CD14-positive monocyte (primary cell): ENCODE data around the gene C1QTNF8. TPM values are rescaled to one million over a fixed set of nuclear protein-coding genes. Genes with fewer than 3 reads are reported as not detected.

Experiments used
- DNase-seq, 3 donors: peaks; one replicate each; pipeline ENCODE4 v3.0.0-alpha.2; 2011 to 2022
- H2AFZ ChIP-seq: 2 replicates; pipeline ENCODE4 v1.6.0; 2012; ENCODE audit warnings: mild to moderate bottlenecking, low read depth, low read length, inconsistent platforms; ENCODE audit not compliant: insufficient read depth, poor library complexity, severe bottlenecking
- H3K27ac ChIP-seq, 2 donors: 1 replicate in 1 of 2; 2 replicates in 1 of 2; pipeline ENCODE4 v1.5.1; 2012 to 2013; ENCODE audit warnings: low read length in 2 of 2, control low read depth in 1 of 2, inconsistent platforms in 1 of 2, low read depth in 1 of 2, mild to moderate bottlenecking in 1 of 2
- H3K27me3 ChIP-seq, 2 donors: one replicate each; pipeline versions ENCODE4 v1.6.0 to v1.6.1; 2011 to 2013; ENCODE audit warnings: low read length in 2 of 2; ENCODE audit not compliant: control insufficient read depth in 2 of 2, insufficient read depth in 2 of 2
- H3K36me3 ChIP-seq, 2 donors: replicated peaks in 1 of 2; 1 replicate in 1 of 2; 2 replicates in 1 of 2; pipeline versions ENCODE4 v1.5.1 to v1.6.1; 2012 to 2013; ENCODE audit warnings: low read length in 2 of 2, control low read depth in 1 of 2, inconsistent platforms in 1 of 2, mild to moderate bottlenecking in 1 of 2; ENCODE audit not compliant: insufficient read depth in 2 of 2, control insufficient read depth in 1 of 2
- H3K4me1 ChIP-seq, 2 donors: 1 replicate in 1 of 2; 2 replicates in 1 of 2; pipeline versions ENCODE4 v1.5.1 to v1.6.1; 2012 to 2013; ENCODE audit warnings: low read length in 2 of 2, control low read depth in 1 of 2, inconsistent platforms in 1 of 2, mild to moderate bottlenecking in 1 of 2, moderate library complexity in 1 of 2; ENCODE audit not compliant: insufficient read depth in 2 of 2, control insufficient read depth in 1 of 2
- H3K4me2 ChIP-seq: replicated peaks from 2 replicates; pipeline ENCODE3; 2012; ENCODE audit warnings: low read length, moderate library complexity, mild to moderate bottlenecking; ENCODE audit not compliant: poor library complexity, severe bottlenecking; ENCODE audit errors: extremely low read depth
- H3K4me3 ChIP-seq, 3 experiments: fragments of 200-600 bp in 1 of 3; sonication (generic) in 1 of 3; replicated peaks in 1 of 3; 1 replicate in 2 of 3; 2 replicates in 1 of 3; pipeline ENCODE4 v1.5.1; 2011 to 2013; ENCODE audit warnings: low read length in 3 of 3, mild to moderate bottlenecking in 3 of 3, control low read depth in 2 of 3, low read depth in 2 of 3, inconsistent platforms in 1 of 3, moderate library complexity in 1 of 3
- H3K79me2 ChIP-seq: 2 replicates; pipeline ENCODE4 v1.6.0; 2012; ENCODE audit warnings: mild to moderate bottlenecking, control low read depth, inconsistent platforms, low read length, moderate library complexity; ENCODE audit not compliant: insufficient read depth
- H3K9ac ChIP-seq: 2 replicates; pipeline ENCODE4 v1.6.0; 2017; ENCODE audit warnings: low read length, mild to moderate bottlenecking; ENCODE audit not compliant: insufficient read depth, poor library complexity, severe bottlenecking
- H3K9me3 ChIP-seq, 2 donors: replicated peaks in 1 of 2; 1 replicate in 1 of 2; 2 replicates in 1 of 2; pipeline versions ENCODE4 v1.5.1 to v1.6.1; 2012 to 2013; ENCODE audit warnings: low read length in 2 of 2, control low read depth in 1 of 2; ENCODE audit not compliant: control insufficient read depth in 1 of 2, insufficient read depth in 1 of 2
- H4K20me1 ChIP-seq: 2 replicates; pipeline ENCODE4 v1.6.0; 2012; ENCODE audit warnings: mild to moderate bottlenecking, low read length, control low read depth, moderate library complexity; ENCODE audit not compliant: insufficient read depth
- H3K27ac Mint-ChIP-seq, 7 donors: one replicate each; pipeline ENCODE4 v1.8.0; 2020; ENCODE audit warnings: mild to moderate bottlenecking in 7 of 7, mixed read lengths in 7 of 7, moderate library complexity in 6 of 7, inconsistent platforms in 2 of 7
- H3K27me3 Mint-ChIP-seq, 3 donors: one replicate each; pipeline ENCODE4 v1.8.0; 2021 to 2022; ENCODE audit warnings: low read depth in 3 of 3, mild to moderate bottlenecking in 3 of 3, mixed read lengths in 3 of 3, moderate library complexity in 3 of 3, inconsistent platforms in 1 of 3
- H3K36me3 Mint-ChIP-seq, 2 donors: one replicate each; pipeline ENCODE4 v1.8.0; 2020; ENCODE audit warnings: mixed read lengths in 2 of 2, inconsistent platforms in 1 of 2, mild to moderate bottlenecking in 1 of 2
- H3K4me1 Mint-ChIP-seq: one replicate; pipeline ENCODE4 v1.8.0; 2020; ENCODE audit warnings: mild to moderate bottlenecking, mixed read lengths
- H3K4me3 Mint-ChIP-seq, 2 donors: one replicate each; pipeline ENCODE4 v1.8.0; 2020; ENCODE audit warnings: mild to moderate bottlenecking in 2 of 2, mixed read lengths in 2 of 2, moderate library complexity in 1 of 2
- H3K9me3 Mint-ChIP-seq, 7 donors: one replicate each; pipeline ENCODE4 v1.8.0; 2020 to 2022; ENCODE audit warnings: mixed read lengths in 7 of 7, mild to moderate bottlenecking in 6 of 7, moderate library complexity in 6 of 7, inconsistent platforms in 2 of 7
- WGBS: methylation state at CpG from one replicate; pipeline ENCODE4 v1.1.5; 2013; ENCODE audit warnings: missing lambda C conversion rate; ENCODE audit not compliant: insufficient coverage; 5-methylcytosine and 5-hydroxymethylcytosine counted together
- intact Hi-C, 2 donors: fragments of 100-400 bp; cut with micrococcal nuclease; formaldehyde crosslinking; loops; one replicate each; pipeline versions ENCODE4 v1.15.0 to v1.15.1; 2023
- polyA plus RNA-seq, 3 donors: library from polyadenylated mRNA; depleted of rRNA in 1 of 3; unstranded in 2 of 3; stranded (reverse) in 1 of 3; fragments of 300-500 nt in 2 of 3; fragments of >200 nt in 1 of 3; fragmentation: Illumina TruSeq in 2 of 3; gene quantifications; 1 replicate in 2 of 3; 2 replicates in 1 of 3; pipeline ENCODE4 v1.2.3, GENCODE V29; 2012 to 2021
- TF ChIP-seq, protein P1 (sequence below): fragments of 200-600 bp; IDR thresholded peaks from one replicate; pipeline ENCODE4 v1.8.0; 2022; ENCODE audit warnings: antibody characterized with exemption, mild to moderate bottlenecking

The C1QTNF8 gene
- polyA plus RNA-seq, 3 donors: not detected

DNA sequence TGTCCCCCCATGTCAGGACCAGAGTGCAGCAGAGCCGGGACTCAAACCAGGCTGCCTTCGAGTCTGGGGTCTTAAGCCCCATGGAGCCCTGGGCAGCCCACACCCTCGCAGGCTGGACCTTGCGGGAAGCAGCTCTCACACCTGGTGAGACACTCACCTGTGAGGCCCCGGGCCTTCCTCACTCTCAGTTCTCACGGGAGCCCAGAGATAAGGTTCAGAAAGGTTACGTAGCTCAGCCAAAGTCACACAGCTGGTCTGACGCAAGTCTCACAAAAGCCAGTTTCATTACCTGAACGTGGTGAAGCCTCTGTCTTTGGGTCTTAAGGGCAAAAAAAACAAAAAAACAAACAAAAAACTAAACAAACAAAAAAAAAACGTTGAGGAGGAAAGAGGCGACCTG is 56.3 kb downstream of the C1QTNF8 start:
- Mint-ChIP-seq H3K36me3 (no peaks in the 10 kb centered on the region), H3K4me3 (no peak overlapping the region), H3K9me3 (peaks cover 0 to 15% (median 6%) of the 10 kb centered on the region in 7 donors), H3K27ac (no peak overlapping the region), H3K27me3 (peaks cover 3 to 8% (median 7%) of the 10 kb centered on the region in 3 donors), H3K4me1 (no peaks in the 10 kb centered on the region)
- H3K9me3 ChIP-seq: peaks cover 0 to 17% of the 10 kb centered on the region in 2 donors
- H3K27me3 ChIP-seq: no peaks in the 10 kb centered on the region
- intact Hi-C loops: no loop called here
- H3K4me1 ChIP-seq: no peaks in the 10 kb centered on the region
- no peak overlapping the region for H3K27ac ChIP-seq
- no peaks in the 10 kb centered on the region for H3K79me2 ChIP-seq
- 90% methylated on average over 8 of the region's 11 CpGs for WGBS
- no peaks in the 10 kb centered on the region for H3K36me3 ChIP-seq
- H2AFZ ChIP-seq: no peak overlapping the region
- no peak overlapping the region for H3K4me3 ChIP-seq
- no peak for DNase-seq
- TF ChIP-seq, protein P1, sequence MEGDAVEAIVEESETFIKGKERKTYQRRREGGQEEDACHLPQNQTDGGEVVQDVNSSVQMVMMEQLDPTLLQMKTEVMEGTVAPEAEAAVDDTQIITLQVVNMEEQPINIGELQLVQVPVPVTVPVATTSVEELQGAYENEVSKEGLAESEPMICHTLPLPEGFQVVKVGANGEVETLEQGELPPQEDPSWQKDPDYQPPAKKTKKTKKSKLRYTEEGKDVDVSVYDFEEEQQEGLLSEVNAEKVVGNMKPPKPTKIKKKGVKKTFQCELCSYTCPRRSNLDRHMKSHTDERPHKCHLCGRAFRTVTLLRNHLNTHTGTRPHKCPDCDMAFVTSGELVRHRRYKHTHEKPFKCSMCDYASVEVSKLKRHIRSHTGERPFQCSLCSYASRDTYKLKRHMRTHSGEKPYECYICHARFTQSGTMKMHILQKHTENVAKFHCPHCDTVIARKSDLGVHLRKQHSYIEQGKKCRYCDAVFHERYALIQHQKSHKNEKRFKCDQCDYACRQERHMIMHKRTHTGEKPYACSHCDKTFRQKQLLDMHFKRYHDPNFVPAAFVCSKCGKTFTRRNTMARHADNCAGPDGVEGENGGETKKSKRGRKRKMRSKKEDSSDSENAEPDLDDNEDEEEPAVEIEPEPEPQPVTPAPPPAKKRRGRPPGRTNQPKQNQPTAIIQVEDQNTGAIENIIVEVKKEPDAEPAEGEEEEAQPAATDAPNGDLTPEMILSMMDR: no peak
- no peak overlapping the region for H3K9ac ChIP-seq
- no peak overlapping the region for H3K4me2 ChIP-seq
- H4K20me1 ChIP-seq: no peaks in the 10 kb centered on the region

DNA sequence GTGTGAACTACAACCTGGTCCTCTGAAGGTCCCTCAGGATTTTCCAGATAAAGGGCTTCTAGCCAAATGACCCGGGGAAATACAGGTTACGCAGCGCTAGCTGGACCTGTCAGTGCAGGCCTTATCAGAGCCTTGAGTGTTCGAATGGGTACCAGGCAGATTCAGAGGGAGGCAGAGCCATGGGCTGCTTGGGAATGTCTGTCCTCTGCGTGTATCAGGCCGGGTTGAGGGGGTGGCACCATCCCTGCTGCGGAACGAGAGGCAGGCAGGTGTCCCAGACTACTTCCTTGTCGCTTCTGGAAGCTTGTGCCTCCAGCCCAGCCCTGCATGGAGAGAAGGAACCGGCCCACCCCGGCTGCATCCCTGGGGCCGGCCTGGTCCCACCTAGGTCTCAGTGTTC is 57.1 kb downstream of the C1QTNF8 start:
- intact Hi-C loops: no loop called here
- WGBS: 90% methylated on average over 8 of the region's 12 CpGs
- H3K9ac ChIP-seq: no peak overlapping the region
- H3K4me1 ChIP-seq: no peaks in the 10 kb centered on the region
- Mint-ChIP-seq H3K4me1 (no peaks in the 10 kb centered on the region), H3K27ac (no peak overlapping the region), H3K36me3 (no peaks in the 10 kb centered on the region), H3K4me3 (no peak overlapping the region), H3K27me3 (peaks cover 3 to 8% (median 7%) of the 10 kb centered on the region in 3 donors), H3K9me3 (peaks cover 0 to 15% (median 6%) of the 10 kb centered on the region in 7 donors)
- H3K27me3 ChIP-seq: no peaks in the 10 kb centered on the region
- H3K4me3 ChIP-seq: no peak overlapping the region
- TF ChIP-seq, protein P1: no peak
- peaks cover 0 to 17% of the 10 kb centered on the region in 2 donors for H3K9me3 ChIP-seq
- no peaks in the 10 kb centered on the region for H4K20me1 ChIP-seq
- no peak overlapping the region for H3K4me2 ChIP-seq
- H3K79me2 ChIP-seq: no peaks in the 10 kb centered on the region
- no peak for DNase-seq
- H2AFZ ChIP-seq: no peak overlapping the region
- no peak overlapping the region for H3K27ac ChIP-seq
- H3K36me3 ChIP-seq: no peaks in the 10 kb centered on the region

Other genes starting within 250 kb of the C1QTNF8 start
- gene LMF1, start 125.3 kb downstream of the C1QTNF8 start, polyA plus RNA-seq: 10 to 100 TPM in 2 of 3 donors, 1 to 10 TPM in 1; 5.9 to 14.7 (median 10.6) TPM
- not detected for gene SOX8, start 114.5 kb downstream of the C1QTNF8 start, polyA plus RNA-seq
- not detected for gene SSTR5, start 23.5 kb downstream of the C1QTNF8 start, polyA plus RNA-seq
- gene CACNA1H, start 56.9 kb upstream of the C1QTNF8 start, polyA plus RNA-seq: not detected
- not detected for gene TPSG1, start 129.0 kb upstream of the C1QTNF8 start, polyA plus RNA-seq
- not detected for gene TPSB2, start 133.9 kb upstream of the C1QTNF8 start, polyA plus RNA-seq
- gene TPSAB1, start 144.5 kb upstream of the C1QTNF8 start, polyA plus RNA-seq: not detected
- gene TPSD1, start 159.8 kb upstream of the C1QTNF8 start, polyA plus RNA-seq: not detected
- gene UBE2I, start 213.4 kb upstream of the C1QTNF8 start, polyA plus RNA-seq: 100 to 1,000 TPM in 1 of 3 donors, 10 to 100 TPM in 2; 76.8 to 112 (median 88.8) TPM
- 1 to 10 TPM in 1 of 3 donors, not detected in 2; 1.0 TPM for gene BAIAP3, start 237.4 kb upstream of the C1QTNF8 start, polyA plus RNA-seq